ENCODE data around the gene C4orf50. TPM values are rescaled to one million over a fixed set of nuclear protein-coding genes. Genes with fewer than 3 reads are reported as not detected.

C4orf50 gene
- total and polyA plus RNA-seq, 2 of the 8 experiments (the other 6 are each of a cell fraction or from before 2014, with no cell fraction given): 0.08 to 0.22 TPM

GRCh38 chr4:5918331-5918985 lies 99.8 kb downstream of the C4orf50 start (continued):
- TF ChIP-seq ATF3 (IDR thresholded peaks at IDR 0.05; ENCODE audit: insufficient read depth, low read depth, low read length) (no peak), MAFK (IDR thresholded peaks at IDR 0.05; ENCODE audit: low read depth, low read length) (no peak), GABPA (IDR thresholded peaks at IDR 0.05; ENCODE audit: borderline replicate concordance, insufficient read depth, low read length) (no peak), SAP30 (IDR thresholded peaks at IDR 0.05; ENCODE audit: insufficient read depth, insufficient replicate concordance, low read length) (no peak)

Data from H1 (cell line).